GM12892 (cell line): Measurements from ENCODE around the gene F11.

ENCODE experiments used
- POLR2A ChIP-seq: IDR thresholded peaks from 2 replicates; pipeline ENCODE4 v1.6.1; 2011; ENCODE audit warnings: low read depth, low read length, control low read depth
- POLR2AphosphoS5 ChIP-seq: IDR thresholded peaks from 2 replicates; pipeline ENCODE4 v1.6.1; 2011; ENCODE audit warnings: low read depth, low read length, control low read depth
- TAF1 ChIP-seq: IDR thresholded peaks from 2 replicates; pipeline ENCODE4 v1.6.1; 2011; ENCODE audit warnings: low read depth, mild to moderate bottlenecking, control low read depth, low read length, borderline replicate concordance

GRCh38 chr4:186236126-186236525 lies 29.9 kb upstream of the F11 start:
- TF ChIP-seq POLR2AphosphoS5 (no peak), POLR2A (no peak), TAF1 (no peak)
